Mesenchymal stem cell (in vitro differentiated cells and primary cell): ENCODE results near the gene CNKSR2.

Experiments
- DNase-seq: peaks from one replicate; pipeline ENCODE4 v3.0.0-alpha.2; 2013
- H2AFZ ChIP-seq: one replicate; pipeline ENCODE4 v1.6.1; 2013; ENCODE audit warnings: low read depth, mild to moderate bottlenecking, control low read depth, inconsistent platforms, low read length, moderate library complexity
- H2AK5ac ChIP-seq: 2 replicates; pipeline ENCODE4 v1.6.1; 2013; ENCODE audit warnings: low read length, moderate library complexity, mild to moderate bottlenecking, inconsistent platforms; ENCODE audit not compliant: severe bottlenecking
- H2BK120ac ChIP-seq: one replicate; pipeline ENCODE4 v1.6.1; 2013; ENCODE audit warnings: low read depth, mild to moderate bottlenecking, inconsistent platforms, low read length, moderate library complexity
- H2BK12ac ChIP-seq, 2 experiments: one replicate each; pipeline ENCODE4 v1.6.1; 2013; ENCODE audit warnings: inconsistent platforms in 2 of 2, low read length in 2 of 2, mild to moderate bottlenecking in 2 of 2, moderate library complexity in 2 of 2, control low read depth in 1 of 2
- H2BK15ac ChIP-seq: one replicate; pipeline ENCODE4 v1.6.1; 2013; ENCODE audit warnings: mild to moderate bottlenecking, low read depth, inconsistent platforms; ENCODE audit not compliant: poor library complexity, severe bottlenecking
- H2BK5ac ChIP-seq: 2 replicates; pipeline ENCODE4 v1.6.1; 2013; ENCODE audit warnings: low read depth, mild to moderate bottlenecking, low read length, control low read depth, inconsistent platforms; ENCODE audit not compliant: poor library complexity, severe bottlenecking
- H3K14ac ChIP-seq, 2 experiments: one replicate each; pipeline ENCODE4 v1.6.1; 2013; ENCODE audit warnings: inconsistent platforms in 2 of 2, low read length in 2 of 2, control low read depth in 1 of 2, mild to moderate bottlenecking in 1 of 2, moderate library complexity in 1 of 2
- H3K18ac ChIP-seq, 2 experiments: one replicate each; pipeline ENCODE4 v1.6.1; 2013; ENCODE audit warnings: inconsistent platforms in 2 of 2, low read length in 2 of 2, control low read depth in 1 of 2, low read depth in 1 of 2, mild to moderate bottlenecking in 1 of 2
- H3K23ac ChIP-seq, 2 experiments: one replicate each; pipeline ENCODE4 v1.6.1; 2013; ENCODE audit warnings: inconsistent platforms in 2 of 2, low read length in 2 of 2, mild to moderate bottlenecking in 2 of 2, moderate library complexity in 2 of 2, control low read depth in 1 of 2
- H3K27ac ChIP-seq: 2 replicates; pipeline ENCODE4 v1.5.1; 2013; ENCODE audit warnings: mild to moderate bottlenecking, moderate library complexity, low read length, control low read depth, inconsistent platforms; ENCODE audit not compliant: poor library complexity, severe bottlenecking
- H3K27me3 ChIP-seq, 2 experiments: 2 replicates each; pipeline versions ENCODE4 v1.6.1 to v1.7.0; 2013; ENCODE audit warnings: low read length in 2 of 2, mild to moderate bottlenecking in 2 of 2, moderate library complexity in 2 of 2, control low read depth in 1 of 2, inconsistent platforms in 1 of 2; ENCODE audit not compliant: control insufficient read depth in 1 of 2, insufficient read depth in 1 of 2
- H3K36me3 ChIP-seq, 2 experiments: 2 replicates each; pipeline versions ENCODE4 v1.6.1 to v1.7.0; 2013; ENCODE audit warnings: low read length in 2 of 2, control low read depth in 1 of 2, inconsistent platforms in 1 of 2, low read depth in 1 of 2, mild to moderate bottlenecking in 1 of 2; ENCODE audit not compliant: insufficient read depth in 2 of 2, control insufficient read depth in 1 of 2
- H3K4ac ChIP-seq, 2 experiments: one replicate each; pipeline ENCODE4 v1.6.1; 2013; ENCODE audit warnings: inconsistent platforms in 2 of 2, low read length in 2 of 2, mild to moderate bottlenecking in 2 of 2, moderate library complexity in 2 of 2, control low read depth in 1 of 2, low read depth in 1 of 2
- H3K4me1 ChIP-seq: 2 replicates; pipeline ENCODE4 v1.6.1; 2013; ENCODE audit warnings: low read depth, low read length, control low read depth; ENCODE audit not compliant: control insufficient read depth, insufficient read depth
- H3K4me2 ChIP-seq: 2 replicates; pipeline ENCODE4 v1.6.1; 2013; ENCODE audit warnings: low read length, mild to moderate bottlenecking, inconsistent platforms; ENCODE audit not compliant: poor library complexity, severe bottlenecking
- H3K4me3 ChIP-seq, 2 experiments: 2 replicates each; pipeline versions ENCODE4 v1.5.1 to v1.7.0; 2013; ENCODE audit warnings: low read length in 2 of 2, mild to moderate bottlenecking in 2 of 2, control low read depth in 1 of 2, low read depth in 1 of 2; ENCODE audit not compliant: insufficient read depth in 1 of 2
- H3K79me1 ChIP-seq: replicated peaks from 2 replicates; pipeline ENCODE4 v1.6.1; 2013; ENCODE audit warnings: mild to moderate bottlenecking, control low read depth, low read length, inconsistent platforms; ENCODE audit not compliant: poor library complexity, severe bottlenecking
- H3K9ac ChIP-seq: 2 replicates; pipeline ENCODE4 v1.7.0; 2013; ENCODE audit warnings: mild to moderate bottlenecking, low read length, moderate library complexity
- H3K9me3 ChIP-seq: 2 replicates; pipeline ENCODE4 v1.7.0; 2013; ENCODE audit warnings: mild to moderate bottlenecking, low read length; ENCODE audit not compliant: control insufficient read depth
- H4K8ac ChIP-seq: one replicate; pipeline ENCODE4 v1.6.1; 2013; ENCODE audit warnings: inconsistent platforms, mild to moderate bottlenecking, low read length, moderate library complexity
- H4K91ac ChIP-seq: one replicate; pipeline ENCODE4 v1.6.1; 2013; ENCODE audit warnings: mild to moderate bottlenecking, low read length, inconsistent platforms
- WGBS: methylation state at CpG from one replicate; pipeline ENCODE4 v1.1.7; 2013; ENCODE audit warnings: mixed read lengths; 5-methylcytosine and 5-hydroxymethylcytosine counted together

Gene CNKSR2

DNA sequence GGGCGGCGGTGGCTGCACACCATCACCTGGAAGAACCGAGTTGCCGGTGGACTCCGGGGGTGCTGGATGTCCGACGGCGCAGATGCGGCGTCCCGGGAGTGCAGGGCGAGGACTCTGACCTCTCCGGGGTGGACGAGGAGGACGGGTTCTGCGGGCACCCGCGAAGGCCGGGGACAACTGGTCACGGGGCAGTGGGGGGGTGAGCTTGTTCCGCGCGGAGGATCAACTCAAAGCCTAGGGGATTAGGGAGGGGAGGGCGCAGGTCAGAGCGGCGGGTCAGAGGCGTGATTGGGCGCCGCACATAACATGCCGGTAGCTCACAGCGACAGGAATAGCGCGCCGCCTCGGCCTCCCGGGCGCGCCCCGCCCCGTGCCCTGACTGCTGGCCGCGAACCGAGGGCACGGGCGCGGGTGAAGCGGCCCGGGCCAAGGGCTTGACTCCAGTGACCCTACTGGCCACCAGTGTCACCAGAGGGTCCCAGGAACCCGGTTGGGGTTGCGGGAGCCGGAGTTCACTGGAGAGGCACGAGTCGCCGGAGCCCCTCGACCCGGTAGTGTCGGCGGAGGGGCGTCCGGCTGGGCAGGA is 284.0 kb downstream of the CNKSR2 start, which contains the start of gene KLHL34:
Gene KLHL34 (minus strand): TSS at position 179 of the 586 bp plus-strand sequence. CDS start 542 bp downstream, outside the sequence.
- Histone ChIP-seq H2BK12ac (no peak within 1 kb of the TSS), H3K4me1 (no peaks in the 10 kb centered on the region), H2AFZ (no peak within 1 kb of the TSS), H3K14ac (no peak within 1 kb of the TSS), H3K9me3 (no peaks in the 10 kb centered on the region), H4K8ac (no peak within 1 kb of the TSS), H3K18ac (no peak within 1 kb of the TSS), H3K4me2 (no peak within 1 kb of the TSS), H2BK15ac (no peak within 1 kb of the TSS), H3K36me3 (no peaks in the 10 kb centered on the region), H3K27me3 (peaks cover 0 to 11% of the 10 kb centered on the region in 2 experiments), H2BK5ac (no peak within 1 kb of the TSS), H3K27ac (no peak within 1 kb of the TSS), H3K23ac (no peak within 1 kb of the TSS), H4K91ac (no peak within 1 kb of the TSS), H2AK5ac (no peak within 1 kb of the TSS), H3K9ac (no peak within 1 kb of the TSS), H3K4ac (no peak within 1 kb of the TSS), H3K4me3 (peak within 1 kb of the TSS in 1 of 2 experiments; percentile 60), H3K79me1 (no peaks in the 10 kb centered on the region), H2BK120ac (no peak within 1 kb of the TSS)
- WGBS: 96% methylated on average over 49 of the region's 60 CpGs
- DNase-seq: no peak

DNA sequence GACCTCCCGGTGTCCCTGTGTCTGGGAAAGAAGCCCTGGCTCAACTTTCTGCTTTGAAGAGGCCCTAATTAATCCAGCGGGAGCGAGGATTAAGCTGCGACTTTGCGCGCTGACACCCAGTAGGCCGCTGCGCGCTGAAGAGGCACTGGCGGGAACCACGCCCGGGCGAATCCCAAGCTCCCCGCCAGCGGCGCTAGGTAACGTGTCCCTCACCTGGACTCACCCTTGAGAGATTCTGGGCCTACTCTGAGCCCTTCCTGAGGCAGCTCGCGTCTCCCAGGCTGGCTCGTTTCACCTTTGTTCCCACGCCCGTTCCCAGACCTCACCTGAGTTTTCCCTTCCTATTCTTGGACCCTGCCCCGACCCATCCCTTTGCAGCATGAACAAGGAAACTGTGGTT is 284.5 kb downstream of the CNKSR2 start:
- H2BK15ac ChIP-seq: no peak overlapping the region
- DNase-seq: no peak

DNA sequence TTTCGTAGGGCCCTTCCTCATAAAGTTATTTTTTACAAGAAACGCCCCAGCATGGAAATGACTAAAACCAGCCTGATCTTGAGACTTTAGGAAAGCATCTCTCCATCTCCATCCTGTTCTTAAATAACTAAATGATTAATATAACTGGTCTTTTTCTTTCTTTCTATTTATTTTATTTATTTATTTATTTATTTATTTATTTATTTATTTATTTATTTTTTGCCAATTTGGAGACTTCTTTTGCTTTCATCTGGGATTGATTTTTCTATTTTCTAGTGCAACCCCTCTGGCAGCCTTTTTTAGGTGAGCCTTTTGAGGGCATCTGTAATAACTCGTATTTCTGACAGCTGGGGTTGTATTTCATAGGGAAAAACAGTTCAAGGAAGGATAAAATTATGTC is 285.1 kb downstream of the CNKSR2 start:
- no CpG with 5 or more reads among the region's 3 CpGs for WGBS
- Histone ChIP-seq H3K27ac (no peak overlapping the region), H3K4me1 (no peaks in the 10 kb centered on the region), H2AFZ (no peak overlapping the region), H2BK120ac (no peak overlapping the region), H3K14ac (no peak overlapping the region), H3K4me3 (no peak overlapping the region), H3K9me3 (no peaks in the 10 kb centered on the region), H2BK5ac (no peak overlapping the region), H3K23ac (no peak overlapping the region), H3K18ac (no peak overlapping the region), H3K36me3 (no peaks in the 10 kb centered on the region), H4K8ac (no peak overlapping the region), H2AK5ac (no peak overlapping the region), H3K9ac (no peak overlapping the region), H4K91ac (no peak overlapping the region), H3K4ac (no peak overlapping the region), H2BK15ac (no peak overlapping the region), H3K79me1 (no peaks in the 10 kb centered on the region), H3K27me3 (peaks cover 0 to 17% of the 10 kb centered on the region in 2 experiments), H3K4me2 (no peak overlapping the region), H2BK12ac (no peak overlapping the region)
- no peak for DNase-seq

More for the DNA sequence above, 284.5 kb downstream of the CNKSR2 start:
- H3K9me3 ChIP-seq: no peaks in the 10 kb centered on the region
- 95% methylated on average over 23 of the region's 23 CpGs for WGBS
- no peak overlapping the region for H3K4ac ChIP-seq
- no peaks in the 10 kb centered on the region for H3K36me3 ChIP-seq
- no peaks in the 10 kb centered on the region for H3K4me1 ChIP-seq
- H2AFZ ChIP-seq: no peak overlapping the region
- peaks cover 0 to 13% of the 10 kb centered on the region in 2 experiments for H3K27me3 ChIP-seq
- no peaks in the 10 kb centered on the region for H3K79me1 ChIP-seq
- H3K23ac ChIP-seq: no peak overlapping the region
- H4K8ac ChIP-seq: no peak overlapping the region
- no peak overlapping the region for H3K9ac ChIP-seq
- H2BK5ac ChIP-seq: no peak overlapping the region
- H3K27ac ChIP-seq: no peak overlapping the region
- no peak overlapping the region for H3K4me2 ChIP-seq
- peak overlapping the region in 1 of 2 experiments; percentile 60 for H3K4me3 ChIP-seq
- H4K91ac ChIP-seq: no peak overlapping the region
- no peak overlapping the region for H3K18ac ChIP-seq
- no peak overlapping the region for H2BK12ac ChIP-seq
- H3K14ac ChIP-seq: no peak overlapping the region
- no peak overlapping the region for H2AK5ac ChIP-seq
- no peak overlapping the region for H2BK120ac ChIP-seq

GRCh38 chrX:21660156-21660555 is 285.9 kb downstream of the CNKSR2 start:
- WGBS: 100% methylated on average over 1 of the region's 2 CpGs
- Histone ChIP-seq H3K4me1 (no peaks in the 10 kb centered on the region), H3K36me3 (no peaks in the 10 kb centered on the region), H3K27ac (no peak overlapping the region), H4K91ac (no peak overlapping the region), H3K14ac (no peak overlapping the region), H2BK120ac (no peak overlapping the region), H3K9ac (no peak overlapping the region), H3K4me3 (no peak overlapping the region), H3K18ac (no peak overlapping the region), H3K4me2 (no peak overlapping the region), H3K23ac (no peak overlapping the region), H2BK5ac (no peak overlapping the region), H3K27me3 (peaks cover 0 to 24% of the 10 kb centered on the region in 2 experiments), H4K8ac (no peak overlapping the region), H3K9me3 (no peaks in the 10 kb centered on the region), H2BK12ac (no peak overlapping the region), H3K4ac (no peak overlapping the region), H3K79me1 (no peaks in the 10 kb centered on the region), H2BK15ac (no peak overlapping the region), H2AK5ac (no peak overlapping the region), H2AFZ (no peak overlapping the region)
- no peak for DNase-seq
